Endothelial cell of hepatic sinusoid (primary cell): ENCODE measurements around the gene TNFRSF11A.

Source experiments
- in situ Hi-C: cut with HindIII; loops from 2 replicates; pipeline ENCODE4 v1.10.0; 2017; ENCODE audit warnings: low sequenced_read_pairs

The TNFRSF11A gene

DNA sequence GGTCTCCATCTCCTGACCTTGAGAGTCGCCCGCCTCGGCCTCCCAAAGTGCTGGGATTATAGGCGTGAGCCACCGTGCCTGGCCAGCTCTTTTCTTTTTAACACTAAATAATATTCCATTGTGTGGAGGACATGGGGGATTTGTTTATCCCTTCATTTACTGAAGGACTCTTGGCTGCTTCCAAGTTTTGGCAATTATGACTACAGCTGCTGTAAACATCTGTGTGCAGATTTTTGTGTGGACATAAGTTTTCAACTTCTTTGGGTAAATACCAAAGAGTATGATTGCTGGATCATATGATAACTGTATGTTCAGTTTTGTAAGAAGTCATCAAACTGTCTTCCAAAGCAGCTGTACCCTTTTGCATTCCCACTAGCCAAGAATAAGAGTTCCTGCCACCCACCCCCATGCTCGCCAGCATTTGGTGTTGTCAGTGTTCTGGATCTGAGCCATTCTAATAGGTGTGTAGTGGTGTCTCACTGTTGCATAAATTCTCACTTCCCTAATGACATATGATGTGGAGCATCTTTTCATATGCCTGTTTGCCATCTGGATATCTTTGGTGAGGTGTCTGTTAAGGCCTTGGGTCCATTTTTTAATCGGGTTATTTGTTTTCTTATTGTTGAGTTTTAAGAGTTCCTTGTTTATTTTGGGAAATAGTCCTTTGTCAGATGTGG, 52.2 kb downstream of the TNFRSF11A start:
- in situ Hi-C loops, result no loop called here

GRCh38 chr18:62379051-62379450, 53.9 kb downstream of the TNFRSF11A start:
- in situ Hi-C loops, result no loop called here

GRCh38 chr18:62381373-62381772, 56.3 kb downstream of the TNFRSF11A start:
- in situ Hi-C loops, result no loop called here

DNA sequence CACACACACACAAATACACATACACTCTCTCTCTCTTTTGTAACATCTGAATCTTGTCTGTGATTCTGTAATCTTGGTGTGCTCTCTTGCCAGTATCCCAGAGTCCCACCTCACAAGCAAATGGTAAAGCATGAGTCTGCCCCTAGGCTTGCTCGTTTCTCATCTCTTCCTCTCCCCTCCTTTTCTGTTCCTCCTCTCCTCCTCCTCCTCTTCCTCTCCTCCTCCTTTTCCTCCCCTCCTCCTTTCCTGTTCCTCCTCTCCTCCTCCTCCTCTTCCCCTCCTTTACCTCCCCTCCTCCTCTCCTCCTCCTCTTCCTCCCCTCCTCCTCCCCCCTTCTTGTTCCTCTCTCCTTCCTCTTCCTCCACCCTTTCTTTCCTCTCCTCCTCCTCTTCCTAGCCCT, 59.0 kb downstream of the TNFRSF11A start:
- in situ Hi-C loops, result no loop called here

DNA sequence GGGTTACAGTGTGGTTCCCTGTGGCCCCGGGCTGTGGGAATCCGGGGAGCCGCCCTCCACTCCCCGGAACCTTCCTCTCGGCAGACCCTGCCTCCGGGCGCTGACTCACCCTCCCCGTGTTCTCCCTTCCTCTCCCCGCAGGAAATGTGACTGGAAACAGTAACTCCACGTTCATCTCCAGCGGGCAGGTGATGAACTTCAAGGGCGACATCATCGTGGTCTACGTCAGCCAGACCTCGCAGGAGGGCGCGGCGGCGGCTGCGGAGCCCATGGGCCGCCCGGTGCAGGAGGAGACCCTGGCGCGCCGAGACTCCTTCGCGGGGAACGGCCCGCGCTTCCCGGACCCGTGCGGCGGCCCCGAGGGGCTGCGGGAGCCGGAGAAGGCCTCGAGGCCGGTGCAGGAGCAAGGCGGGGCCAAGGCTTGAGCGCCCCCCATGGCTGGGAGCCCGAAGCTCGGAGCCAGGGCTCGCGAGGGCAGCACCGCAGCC, 59.5 kb downstream of the TNFRSF11A start:
- in situ Hi-C loops, result no loop called here

DNA sequence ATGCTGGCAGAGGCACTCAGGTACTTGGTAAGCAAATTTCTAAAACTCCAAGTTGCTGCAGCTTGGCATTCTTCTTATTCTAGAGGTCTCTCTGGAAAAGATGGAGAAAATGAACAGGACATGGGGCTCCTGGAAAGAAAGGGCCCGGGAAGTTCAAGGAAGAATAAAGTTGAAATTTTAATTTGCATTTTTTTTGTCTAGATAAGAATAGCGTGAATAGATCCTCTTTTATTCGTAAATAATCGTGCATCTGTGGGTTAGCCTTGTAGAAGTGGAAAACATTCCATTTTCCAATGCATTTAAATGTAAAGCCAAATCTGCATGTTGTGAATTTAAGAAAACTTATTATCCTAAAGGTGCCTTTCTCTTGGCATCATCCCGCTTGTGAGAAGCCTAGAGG, 61.0 kb downstream of the TNFRSF11A start:
- in situ Hi-C loops, result no loop called here

- in situ Hi-C loops, result no loop called here
Observed at GRCh38 chr18:62386601-62387000, 61.5 kb downstream of the TNFRSF11A start.

DNA sequence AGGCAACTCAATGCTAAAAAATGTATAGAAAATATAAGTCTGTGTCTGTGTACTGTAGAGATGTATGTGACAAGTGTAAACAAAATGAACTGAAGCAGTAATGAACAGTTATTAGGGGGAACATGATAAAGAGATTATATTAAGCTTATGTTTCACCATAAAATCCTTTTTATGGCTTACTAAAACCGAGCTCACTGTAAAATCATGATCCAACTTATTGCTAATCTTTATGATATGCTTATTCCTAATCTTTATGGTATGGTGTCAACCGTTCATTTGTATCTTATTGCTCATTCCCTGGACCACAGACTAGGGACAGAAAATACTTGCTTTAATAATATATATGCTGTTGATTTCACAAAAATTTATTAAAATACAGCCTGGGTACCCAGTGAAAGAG, 62.1 kb downstream of the TNFRSF11A start:
- in situ Hi-C loops, result no loop called here

GRCh38 chr18:62388855-62389760, 64.0 kb downstream of the TNFRSF11A start:
- in situ Hi-C loops, result no loop called here

DNA sequence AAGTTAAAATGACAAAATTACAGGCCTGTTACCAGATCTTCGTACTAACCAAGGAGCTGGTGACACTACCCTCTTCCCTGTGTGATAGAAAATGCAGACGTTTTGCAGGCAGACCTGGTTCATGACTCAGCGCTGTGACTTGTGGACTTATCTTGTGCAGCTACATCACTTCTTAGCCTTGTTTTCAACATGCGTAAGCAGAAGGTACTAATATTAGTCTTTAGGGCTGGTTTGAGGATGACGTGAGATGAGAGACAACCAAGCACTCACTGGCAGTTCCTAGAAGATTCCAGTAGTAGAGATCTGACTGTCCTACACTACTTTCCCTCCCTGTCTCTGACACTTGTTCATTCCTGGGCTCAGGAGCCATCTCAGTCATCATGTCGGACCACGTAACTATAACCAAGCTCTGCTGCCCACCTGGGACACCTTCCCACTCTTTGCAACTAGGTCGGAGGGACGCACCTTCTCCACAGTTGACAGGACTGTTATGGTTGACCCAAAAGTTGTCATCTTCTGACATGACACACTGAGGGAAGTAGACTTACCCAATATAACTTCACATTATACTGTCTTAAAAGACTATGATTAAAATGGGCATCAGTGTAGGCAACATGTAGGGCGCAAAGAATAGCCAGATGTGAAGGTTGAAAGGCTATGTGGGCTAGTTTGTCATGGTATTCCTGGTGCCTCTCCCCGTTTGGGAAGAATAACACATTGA, 64.8 kb downstream of the TNFRSF11A start:
- in situ Hi-C loops, result no loop called here

GRCh38 chr18:62394006-62394763, 69.1 kb downstream of the TNFRSF11A start:
- in situ Hi-C loops, result no loop called here

DNA sequence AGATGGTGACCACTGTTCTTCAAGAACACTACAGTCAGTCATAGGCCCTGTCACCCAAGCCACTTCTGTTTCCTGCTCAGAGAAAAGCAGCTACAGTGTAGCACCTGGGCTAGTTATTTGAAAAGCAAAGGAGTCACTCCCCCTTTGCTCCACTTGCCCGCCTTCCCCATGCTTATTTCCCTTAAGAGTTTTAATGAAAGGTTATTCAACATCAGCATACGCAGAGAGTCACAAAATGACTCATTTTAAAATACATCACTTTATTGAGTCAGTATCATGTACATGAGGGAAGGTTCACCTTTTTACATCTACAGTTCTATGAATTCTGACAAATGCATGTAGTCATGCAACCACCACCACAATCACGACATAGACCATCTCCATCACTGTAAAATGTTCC, 71.3 kb downstream of the TNFRSF11A start:
- in situ Hi-C loops, result no loop called here

GRCh38 chr18:62396967-62397366, 71.9 kb downstream of the TNFRSF11A start:
- in situ Hi-C loops, result no loop called here

GRCh38 chr18:62398291-62398690, 73.2 kb downstream of the TNFRSF11A start:
- in situ Hi-C loops, result no loop called here

- in situ Hi-C loops, result no loop called here
Observed at GRCh38 chr18:62399276-62399675, 74.2 kb downstream of the TNFRSF11A start.

DNA sequence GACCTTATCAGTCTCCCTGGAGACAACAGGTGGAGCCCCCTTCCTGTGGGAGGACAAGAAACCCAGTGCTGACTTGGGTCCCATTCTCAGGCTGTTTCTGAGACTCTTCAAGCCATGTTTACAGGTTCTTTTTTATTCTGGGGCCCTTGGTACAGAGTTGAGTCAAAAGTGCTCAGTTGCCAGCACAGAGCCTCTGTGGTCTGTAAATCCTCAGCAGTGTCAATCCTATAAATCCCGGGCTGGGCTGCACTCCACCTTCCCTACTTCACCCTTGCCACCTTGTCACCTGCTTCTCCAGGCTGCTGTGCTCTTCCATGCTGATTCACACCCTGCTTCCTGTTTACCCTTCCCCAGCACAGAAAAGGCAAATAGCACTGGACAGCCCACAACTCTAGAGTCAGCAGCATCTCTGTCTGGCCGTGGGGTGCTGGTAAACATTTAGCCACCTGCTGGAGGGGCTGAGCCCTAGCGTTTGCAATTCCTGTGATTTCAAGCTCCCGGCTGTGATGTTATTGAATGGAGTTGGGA, 74.7 kb downstream of the TNFRSF11A start:
- in situ Hi-C loops, result no loop called here

DNA sequence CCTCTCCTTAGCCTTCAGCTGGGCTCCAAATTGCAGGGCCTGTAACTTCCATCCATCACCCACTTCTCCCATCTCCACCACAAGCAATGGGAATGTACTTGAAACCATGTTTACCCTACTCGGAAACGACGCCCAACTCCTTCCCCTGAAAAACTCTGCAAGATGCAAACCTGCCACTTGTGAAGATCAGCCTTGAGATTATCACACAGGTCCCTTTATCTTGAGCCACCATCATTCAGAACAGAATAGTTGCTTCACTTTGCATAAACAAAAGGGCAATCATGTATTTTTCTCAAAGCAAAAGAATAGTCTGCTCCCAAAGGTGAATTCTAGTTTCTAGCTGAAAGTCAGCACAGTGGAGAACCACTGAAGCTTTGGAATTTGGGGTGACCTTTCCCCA, 75.8 kb downstream of the TNFRSF11A start:
- in situ Hi-C loops, result no loop called here

GRCh38 chr18:62402342-62402948, 77.3 kb downstream of the TNFRSF11A start:
- in situ Hi-C loops, result no loop called here

DNA sequence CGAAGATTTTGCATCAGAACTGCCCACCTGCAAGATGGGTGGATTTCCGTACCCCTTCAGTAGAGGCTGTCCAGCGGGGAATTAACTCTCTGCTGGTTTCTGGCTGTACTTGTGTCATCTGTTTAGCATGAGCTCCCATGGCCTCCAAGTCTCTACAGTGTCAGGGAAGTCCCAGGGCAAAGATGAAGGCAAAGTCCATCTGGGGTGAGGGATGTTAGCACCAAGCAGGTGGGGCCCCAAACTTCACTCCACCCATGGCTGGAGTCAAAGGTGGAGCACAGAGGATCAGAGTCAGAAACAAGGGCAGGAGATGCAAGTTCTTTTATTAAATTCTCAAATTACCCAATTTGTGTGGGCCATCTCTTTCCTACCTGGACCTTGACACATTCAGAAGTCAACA, 78.0 kb downstream of the TNFRSF11A start:
- in situ Hi-C loops, result no loop called here

DNA sequence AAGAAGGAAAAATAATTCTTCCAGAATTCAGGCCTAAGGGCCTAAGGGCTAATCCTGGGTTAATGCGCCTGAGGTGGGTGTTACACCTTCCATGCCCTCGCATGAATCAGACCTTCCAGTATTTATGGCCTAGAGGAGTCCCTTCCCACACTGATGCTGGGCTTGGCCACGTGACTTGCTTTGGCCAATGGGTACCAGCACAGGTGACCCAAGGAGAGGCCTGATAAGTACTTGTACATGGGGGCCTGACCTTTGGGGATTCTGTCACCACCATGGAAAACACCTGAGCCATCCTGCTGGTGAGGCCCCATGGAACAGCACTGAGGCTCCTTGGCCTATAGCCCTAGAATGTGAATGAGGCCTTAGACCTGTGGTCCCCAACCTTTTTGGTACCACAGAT, 79.8 kb downstream of the TNFRSF11A start:
- in situ Hi-C loops, result no loop called here
